HG03159 (cell line): ENCODE data around the gene SLC6A8.
"Not testable (repeated sequence)": the region's sequence is repeated elsewhere in the genome, so short reads cannot be mapped to it uniquely, and the experiment has no call there.

ENCODE experiments used
- ATAC-seq: cut with Tn5 transposase; IDR thresholded peaks from one replicate; pipeline ENCODE4 v1.9.1; 2021; ENCODE audit warnings: mild to moderate bottlenecking, moderate library complexity; ENCODE audit not compliant: unreplicated experiment

Gene SLC6A8

DNA sequence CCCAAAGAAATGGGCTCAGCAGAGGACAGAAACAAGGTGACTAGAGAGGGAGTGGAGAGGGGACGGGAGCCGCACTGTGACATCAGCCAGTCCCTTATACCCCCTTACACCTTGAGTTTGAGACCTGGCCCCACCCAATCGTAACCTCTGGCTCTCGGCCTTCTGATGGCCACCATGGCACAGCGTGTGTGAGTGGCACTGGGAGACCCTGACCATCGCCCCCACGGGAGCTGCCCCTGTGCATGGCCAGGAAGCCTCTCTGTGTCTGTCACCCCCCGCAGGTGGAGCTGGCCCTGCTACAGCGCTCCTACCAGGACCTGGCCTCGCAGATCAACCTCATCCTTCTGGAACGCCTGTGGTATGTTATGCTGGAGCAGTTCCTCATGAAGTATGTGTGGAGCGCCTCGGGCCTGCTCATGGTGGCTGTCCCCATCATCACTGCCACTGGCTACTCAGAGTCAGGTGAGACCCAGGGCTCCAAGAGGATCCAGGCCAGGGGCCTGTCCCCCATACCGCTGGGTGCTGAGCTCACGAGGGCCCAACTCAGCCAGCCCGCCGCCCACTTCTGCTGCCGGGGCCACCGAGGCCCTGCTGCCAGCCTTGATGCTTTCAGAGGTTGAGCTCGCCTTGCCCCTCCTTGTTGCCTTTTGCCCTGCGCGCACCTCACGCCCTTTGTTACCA, 41.4 kb downstream of the SLC6A8 start:
- no peak for ATAC-seq

DNA sequence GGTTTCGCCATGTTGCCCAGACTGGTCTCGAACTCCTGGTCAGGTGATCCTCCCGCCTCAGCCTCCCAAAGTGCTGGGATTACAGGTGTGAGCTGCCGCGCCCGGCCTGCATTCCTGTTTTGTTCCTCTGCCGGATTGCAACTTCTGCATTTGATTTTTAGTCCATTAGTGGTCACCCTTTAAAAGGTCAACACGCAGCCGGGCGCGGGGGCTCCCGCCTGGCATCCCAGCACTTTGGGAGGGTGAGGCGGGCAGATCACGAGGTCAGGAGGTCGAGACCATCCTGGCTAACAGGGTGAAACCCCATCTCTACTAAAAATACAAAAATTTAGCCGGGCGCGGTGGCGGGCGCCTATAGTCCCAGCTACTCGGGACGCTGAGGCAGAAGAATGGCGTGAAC, 42.4 kb downstream of the SLC6A8 start:
- not testable (repeated sequence) for ATAC-seq

DNA sequence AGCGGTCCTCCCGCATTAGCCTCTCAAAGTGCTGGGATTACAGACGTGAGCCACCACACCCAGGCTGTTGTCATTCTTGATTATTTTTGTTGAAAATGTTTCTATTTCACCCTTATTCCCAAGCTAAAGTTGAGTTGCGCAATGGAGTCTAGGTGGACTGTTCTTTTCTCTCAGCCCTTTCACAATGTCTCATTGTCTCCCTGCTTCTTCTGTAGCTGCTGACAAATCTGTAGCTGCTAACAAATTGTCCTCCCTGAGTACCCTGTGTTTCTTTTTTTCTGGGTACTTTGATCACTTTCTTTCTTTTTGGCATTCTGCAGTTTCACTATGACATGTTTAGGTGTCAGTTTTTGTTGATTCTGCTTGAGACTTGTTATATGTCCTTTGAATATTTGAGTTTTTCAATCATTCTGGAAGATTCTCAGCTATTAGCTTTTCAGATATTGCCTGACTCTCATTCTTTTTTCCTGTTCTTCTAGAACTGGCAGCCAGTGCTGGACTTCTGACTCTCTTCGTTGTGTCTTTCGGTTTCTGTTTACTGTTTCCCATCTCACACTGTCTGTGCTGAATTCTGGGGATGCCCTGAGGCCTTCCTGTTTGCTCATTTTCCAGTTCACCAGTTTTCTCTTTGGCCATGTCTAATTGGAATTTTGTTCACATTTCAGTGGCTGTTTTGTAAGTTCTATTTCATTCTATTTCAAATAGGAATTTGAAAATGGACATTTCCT, 43.6 kb downstream of the SLC6A8 start:
- no peak for ATAC-seq

- no peak for ATAC-seq
Measured at GRCh38 chrX:153731845-153732215, 44.1 kb downstream of the SLC6A8 start.

GRCh38 chrX:153732401-153732800, 44.7 kb downstream of the SLC6A8 start:
- ATAC-seq = no peak

DNA sequence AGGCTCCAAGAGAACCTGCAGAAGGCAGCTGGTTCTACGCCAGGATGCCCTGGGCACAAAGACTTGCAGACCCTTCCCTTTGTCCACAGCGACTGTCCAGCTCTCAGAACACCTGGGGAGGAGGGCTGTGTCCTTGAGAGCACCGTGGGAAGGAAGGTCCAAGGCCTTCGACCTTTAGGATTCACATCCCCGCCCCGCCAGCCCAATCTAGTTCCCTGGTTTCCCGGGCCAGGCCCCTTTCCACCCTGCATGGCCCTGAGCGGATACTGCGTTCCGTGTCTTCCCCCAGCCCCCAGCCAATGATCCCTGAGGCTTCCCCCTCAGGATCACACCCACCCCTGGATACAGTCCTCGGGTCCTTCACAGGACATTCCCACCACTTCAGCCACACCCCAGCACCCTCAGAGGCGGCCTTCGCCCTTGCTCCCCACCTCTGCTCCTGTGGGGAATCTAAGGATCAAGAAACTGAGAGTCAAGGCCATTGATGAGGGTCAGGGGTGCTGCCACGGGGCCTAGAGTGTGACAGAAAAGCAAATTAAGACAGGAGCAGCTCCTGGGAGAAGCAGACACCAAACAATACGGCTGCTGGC, 46.0 kb downstream of the SLC6A8 start:
- no peak for ATAC-seq

DNA sequence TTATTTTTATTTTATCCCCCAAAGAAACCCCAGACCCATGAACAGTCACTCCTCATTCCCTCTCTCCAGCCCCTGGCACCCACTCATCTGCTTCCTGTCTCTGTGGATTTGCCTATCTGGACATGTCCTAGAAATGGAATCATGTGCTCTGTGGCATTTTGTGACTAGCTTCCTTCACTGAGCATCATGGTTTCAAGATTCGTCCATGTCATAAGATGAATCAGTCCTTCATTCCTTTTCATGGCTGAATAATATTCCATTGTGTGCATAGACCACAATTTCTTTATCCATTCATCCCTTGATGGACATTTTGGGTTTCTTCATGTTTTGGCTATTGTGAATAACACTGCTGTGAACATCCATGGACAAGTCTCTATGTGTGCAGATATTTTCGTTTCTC, 47.1 kb downstream of the SLC6A8 start:
- no peak for ATAC-seq

DNA sequence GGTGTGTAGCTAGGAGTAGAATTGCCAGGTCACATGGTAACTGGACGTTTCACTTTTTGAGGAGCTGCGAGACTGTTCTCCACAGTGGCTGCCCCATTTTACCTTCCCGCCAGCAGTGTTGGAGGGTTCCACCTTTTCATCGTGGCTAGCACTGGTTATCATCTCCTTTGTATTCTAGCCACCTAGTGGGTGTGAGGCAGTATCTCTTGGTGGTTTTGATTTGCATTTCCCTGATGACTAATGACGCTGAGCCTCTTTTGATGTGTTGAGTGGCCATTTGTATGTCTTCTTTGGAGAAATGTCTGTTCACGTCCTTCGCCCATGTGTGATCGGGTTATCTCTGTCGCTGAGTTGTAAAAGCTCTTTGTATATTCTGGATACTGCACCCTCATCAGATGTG, 47.5 kb downstream of the SLC6A8 start:
- no peak for ATAC-seq

DNA sequence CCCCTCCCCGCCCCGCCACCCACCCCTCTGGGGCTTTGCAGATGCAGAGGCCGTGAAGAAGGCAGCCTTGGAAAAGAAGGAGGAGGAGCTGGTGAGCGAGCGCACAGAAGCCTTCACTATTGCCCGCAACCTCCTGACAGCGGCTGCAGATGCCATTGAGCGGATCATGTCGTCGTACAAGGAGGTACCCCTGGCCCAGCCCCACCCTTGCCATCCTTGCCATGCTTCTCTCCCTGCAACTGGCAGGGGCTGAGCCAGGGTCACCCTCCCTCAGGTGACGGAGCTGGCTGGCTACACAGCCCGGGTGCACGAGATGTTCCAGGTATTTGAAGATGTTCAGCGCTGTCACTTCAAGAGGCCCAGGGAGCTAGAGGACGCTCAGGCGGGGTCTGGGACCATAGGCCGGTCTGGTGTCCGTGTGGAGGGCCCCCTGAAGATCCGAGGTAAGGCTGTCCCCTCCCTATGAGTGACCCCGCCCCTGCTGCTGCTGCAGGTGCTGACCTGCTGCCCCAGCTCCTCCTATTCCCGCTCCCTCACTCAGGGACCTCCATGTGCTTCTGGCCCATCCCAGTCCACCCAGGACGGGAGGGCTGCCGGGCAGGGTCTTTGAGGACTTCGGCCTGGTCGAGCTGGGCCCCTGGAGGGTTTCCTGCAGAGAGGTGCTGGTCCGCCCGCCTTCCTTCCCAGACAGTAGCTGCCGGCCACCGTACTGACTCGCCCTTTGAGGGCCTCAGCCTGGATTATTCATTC, 48.5 kb downstream of the SLC6A8 start:
- no peak for ATAC-seq

DNA sequence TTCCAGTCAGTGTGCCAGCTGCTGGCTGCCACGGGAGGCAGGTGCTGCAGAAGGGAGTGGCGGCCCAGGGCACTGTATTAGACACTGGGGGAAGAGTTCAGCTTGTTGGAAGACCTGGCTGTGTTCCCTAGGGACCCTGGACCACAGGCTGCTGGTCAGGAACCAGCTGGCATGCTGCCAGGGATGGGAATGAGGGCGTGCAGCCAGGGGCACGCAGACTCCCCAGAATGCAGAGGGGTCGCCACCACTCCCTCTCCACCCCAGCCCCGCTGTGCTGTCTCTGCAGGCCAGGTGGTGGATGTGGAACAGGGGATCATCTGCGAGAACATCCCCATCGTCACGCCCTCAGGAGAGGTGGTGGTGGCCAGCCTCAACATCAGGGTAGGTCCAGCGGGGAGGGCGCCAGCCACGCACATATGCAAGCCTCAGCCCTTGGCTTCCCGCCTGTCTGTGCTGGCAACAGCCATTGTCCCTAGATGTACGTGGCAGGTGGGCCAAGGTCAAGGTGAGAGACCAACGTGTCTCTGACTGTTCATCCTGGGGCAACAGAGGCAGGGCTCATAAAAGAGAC, 49.2 kb downstream of the SLC6A8 start:
- no peak for ATAC-seq

DNA sequence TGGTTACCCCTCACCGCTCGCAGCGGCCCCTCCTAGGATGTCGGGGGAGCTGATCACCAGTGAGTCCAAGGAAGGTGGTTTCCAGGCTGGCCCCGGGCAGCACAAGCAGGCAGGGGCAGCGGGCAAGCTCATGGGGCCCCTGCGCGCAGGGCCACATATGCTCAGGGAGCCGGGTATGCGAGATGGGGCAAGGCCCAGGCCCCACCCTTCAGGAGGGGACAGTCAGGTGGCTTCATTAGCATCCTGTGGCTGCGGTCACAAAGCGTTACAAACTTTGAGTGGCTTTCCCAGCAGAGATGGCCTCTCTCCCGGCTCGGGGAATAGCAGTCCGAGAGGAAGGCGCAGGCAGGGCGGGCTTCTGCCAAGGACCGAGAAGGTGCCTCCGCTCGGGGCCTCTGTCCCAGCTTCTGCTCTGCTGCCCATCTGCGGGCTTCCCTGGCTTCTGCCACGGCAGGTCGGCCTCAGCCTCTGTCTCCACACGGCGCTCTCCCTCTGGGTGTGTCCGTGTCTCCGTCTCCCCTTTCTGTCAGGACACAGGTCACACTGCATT, 50.4 kb downstream of the SLC6A8 start:
- no peak for ATAC-seq

DNA sequence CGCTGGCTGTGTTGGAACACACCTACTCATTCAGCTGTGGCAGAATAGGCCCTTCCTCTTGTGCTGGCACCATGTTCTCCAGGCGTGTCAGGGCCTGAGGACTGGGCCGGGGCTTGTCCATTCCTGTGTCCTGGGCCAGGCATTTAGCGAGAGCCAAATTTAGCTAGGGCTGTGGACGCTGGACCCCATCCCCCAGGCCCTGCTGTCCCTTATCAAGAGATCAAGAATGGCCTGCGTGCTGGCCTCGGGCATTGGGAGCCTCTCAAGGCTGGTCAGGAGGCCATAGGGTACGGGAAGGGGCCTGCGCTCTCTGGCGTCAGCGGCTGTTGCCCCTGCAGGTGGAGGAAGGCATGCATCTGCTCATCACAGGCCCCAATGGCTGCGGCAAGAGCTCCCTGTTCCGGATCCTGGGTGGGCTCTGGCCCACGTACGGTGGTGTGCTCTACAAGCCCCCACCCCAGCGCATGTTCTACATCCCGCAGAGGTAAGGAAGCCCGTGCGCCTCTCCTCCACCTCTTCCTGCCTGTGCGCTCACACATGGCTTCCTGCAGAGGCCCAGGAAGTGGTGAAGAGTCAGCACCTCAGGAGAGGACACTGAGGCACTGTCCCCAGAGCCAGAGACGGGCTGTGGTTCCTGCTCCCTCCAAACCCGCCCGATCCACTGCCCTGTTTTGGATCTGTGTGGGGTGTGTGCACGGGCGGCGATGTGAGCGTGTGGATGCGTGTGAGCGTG, 52.2 kb downstream of the SLC6A8 start:
- no peak for ATAC-seq

DNA sequence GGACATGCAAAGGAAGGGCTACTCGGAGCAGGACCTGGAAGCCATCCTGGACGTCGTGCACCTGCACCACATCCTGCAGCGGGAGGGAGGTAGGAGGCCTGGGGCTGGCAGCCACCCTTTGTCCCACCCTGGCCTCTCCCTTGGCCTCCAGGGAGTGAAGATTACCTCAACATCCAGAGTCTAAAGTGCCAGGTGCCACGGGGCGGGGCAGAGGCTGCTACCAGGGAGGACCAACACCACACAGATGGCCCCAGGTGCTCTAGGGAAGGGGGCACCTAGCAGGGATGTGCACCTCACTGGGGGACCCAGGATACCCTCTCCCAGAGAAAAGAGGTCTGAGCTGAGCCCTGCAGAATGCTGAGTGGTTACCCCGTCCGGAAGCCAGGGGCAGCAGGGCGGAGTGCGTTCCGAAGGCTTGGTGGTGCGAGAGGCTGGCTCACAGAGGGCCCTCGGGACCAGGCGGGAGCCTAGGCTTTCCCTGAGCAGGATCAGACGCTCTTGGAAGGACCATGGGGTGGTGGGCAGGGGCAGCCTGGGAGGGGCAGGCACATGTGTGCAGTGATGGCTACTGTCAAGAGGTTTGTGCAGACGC, 53.0 kb downstream of the SLC6A8 start:
- ATAC-seq = no peak

DNA sequence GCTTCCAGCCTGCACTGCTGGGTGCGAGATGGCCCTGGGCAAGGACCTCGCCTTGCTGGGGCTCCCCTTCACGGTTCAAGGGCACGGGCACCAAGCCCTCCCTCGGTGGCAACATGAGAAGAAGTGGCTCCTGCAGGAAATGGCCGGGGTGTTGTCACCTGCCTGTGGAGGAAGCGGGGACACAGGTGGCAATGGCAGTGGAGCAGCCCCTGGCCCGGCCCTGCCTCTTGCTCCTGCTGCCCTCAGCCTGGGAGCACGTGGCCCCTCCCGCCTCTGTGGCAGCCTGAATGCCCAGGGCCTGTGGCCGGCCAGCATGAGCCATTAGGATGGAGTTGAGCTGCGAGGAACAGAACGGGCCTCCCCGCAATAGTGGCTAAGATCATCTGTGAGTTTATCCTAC, 53.7 kb downstream of the SLC6A8 start:
- no peak for ATAC-seq

DNA sequence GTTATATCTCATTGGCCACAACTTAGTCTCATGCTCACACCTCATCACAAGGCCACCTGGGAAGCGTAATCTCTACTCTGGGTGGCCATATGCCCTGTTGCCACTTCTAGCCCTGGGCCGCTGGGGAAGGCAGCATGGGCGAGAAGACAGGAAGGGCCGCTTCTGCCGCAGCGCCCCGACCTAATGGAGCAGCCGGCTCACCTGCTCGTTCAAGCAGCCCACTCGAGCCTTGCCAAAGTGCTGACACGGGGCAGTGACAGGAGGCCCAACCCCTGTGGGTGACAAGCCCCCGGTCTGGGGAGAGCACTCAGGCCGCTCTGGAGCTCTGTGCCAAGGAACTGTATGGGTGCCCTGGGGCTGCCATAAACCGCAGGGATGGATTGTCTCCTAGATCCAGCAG, 54.4 kb downstream of the SLC6A8 start:
- ATAC-seq = not testable (repeated sequence)

DNA sequence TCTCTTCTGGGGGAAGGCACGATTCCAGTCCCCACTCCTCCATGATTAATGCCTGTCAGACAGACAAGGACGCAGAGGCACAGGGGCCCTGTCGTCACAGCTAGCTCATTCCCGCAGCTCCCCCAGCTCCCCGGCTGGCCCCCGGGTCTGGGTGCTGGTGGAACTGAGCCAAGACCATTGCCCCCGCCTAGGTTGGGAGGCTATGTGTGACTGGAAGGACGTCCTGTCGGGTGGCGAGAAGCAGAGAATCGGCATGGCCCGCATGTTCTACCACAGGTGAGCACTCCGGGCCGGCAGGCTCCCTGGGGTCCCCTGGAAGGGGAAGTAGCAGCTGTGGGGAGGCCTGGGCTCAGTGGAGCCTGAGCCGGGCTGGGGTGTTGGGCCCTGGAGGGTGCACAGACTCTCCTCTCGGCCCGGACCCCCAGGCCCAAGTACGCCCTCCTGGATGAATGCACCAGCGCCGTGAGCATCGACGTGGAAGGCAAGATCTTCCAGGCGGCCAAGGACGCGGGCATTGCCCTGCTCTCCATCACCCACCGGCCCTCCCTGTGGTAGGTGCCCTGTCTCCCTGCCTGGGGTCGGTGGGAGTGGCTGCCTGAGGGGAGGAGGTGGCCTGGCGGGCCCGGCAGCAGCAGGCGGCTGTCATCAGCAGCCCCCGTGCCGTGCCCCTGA, 55.2 kb downstream of the SLC6A8 start:
- not testable (repeated sequence) for ATAC-seq

- not testable (repeated sequence) for ATAC-seq
Measured at GRCh38 chrX:153743468-153744209, 55.9 kb downstream of the SLC6A8 start.

GRCh38 chrX:153744210-153745066, 56.7 kb downstream of the SLC6A8 start:
- ATAC-seq = no peak
